ENCODE measurements around the gene FBP2.

DNA sequence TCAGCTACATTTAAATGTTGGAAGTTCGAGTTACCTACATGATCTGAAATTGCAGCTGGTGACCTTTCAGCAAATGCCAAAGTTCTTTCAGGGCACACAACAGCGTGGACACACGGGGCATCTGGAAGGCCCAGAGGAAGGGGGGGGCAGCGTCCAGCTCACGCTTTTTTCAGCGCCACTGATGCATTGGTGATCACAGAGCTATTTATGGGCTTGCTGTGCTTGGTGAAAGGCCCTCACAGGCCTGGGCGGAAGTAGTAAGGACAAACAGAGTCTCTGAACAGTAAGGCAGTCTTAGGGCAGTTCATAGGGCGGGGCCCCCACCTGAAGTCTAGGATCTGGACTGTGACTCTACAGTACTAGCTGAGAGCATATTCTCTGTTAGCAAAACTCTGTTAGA lies 6.6 kb upstream of the FBP2 start:
- TF ChIP-seq CTCF (IDR thresholded peaks at IDR 0.05) (no peak), EZH2 (IDR thresholded peaks at IDR 0.05; ENCODE audit: borderline replicate concordance, insufficient read depth, low read depth, low read length, poor library complexity, severe bottlenecking) (no peak)

All from B cell (primary cell).